DOHH2 (cell line): Measurements from ENCODE around the gene TMEM69.

Experiments
- H3F3A ChIP-seq: fragments of 200-600 bp; sonication (generic), shearing (Covaris generic); 2 replicates; pipeline ENCODE4 v1.6.0; 2016; ENCODE audit warnings: antibody characterized with exemption, mild to moderate bottlenecking; ENCODE audit not compliant: control insufficient read depth, insufficient read depth
- H3K27ac ChIP-seq: fragments of 200-600 bp; sonication (generic); 2 replicates; pipeline ENCODE4 v1.5.1; 2014; ENCODE audit warnings: low read depth, mild to moderate bottlenecking, low read length, moderate library complexity
- H3K27me3 ChIP-seq: fragments of 200-600 bp; sonication (generic); 2 replicates; pipeline ENCODE4 v1.6.1; 2014; ENCODE audit warnings: mild to moderate bottlenecking, low read length, mixed read lengths; ENCODE audit not compliant: control insufficient read depth
- H3K36me3 ChIP-seq: fragments of 200-600 bp; sonication (generic); 2 replicates; pipeline ENCODE4 v1.6.1; 2014; ENCODE audit warnings: mild to moderate bottlenecking, low read length, moderate library complexity, mixed read lengths; ENCODE audit not compliant: control insufficient read depth
- H3K4me1 ChIP-seq: fragments of 200-600 bp; sonication (generic); 2 replicates; pipeline ENCODE4 v1.6.1; 2014; ENCODE audit warnings: mild to moderate bottlenecking, low read length, mixed read lengths; ENCODE audit not compliant: control insufficient read depth
- H3K4me2 ChIP-seq: fragments of 200-600 bp; sonication (generic); 2 replicates; pipeline ENCODE4 v1.6.0; 2014; ENCODE audit warnings: mild to moderate bottlenecking, low read length, moderate library complexity
- H3K4me3 ChIP-seq: fragments of 200-600 bp; sonication (generic); 2 replicates; pipeline ENCODE4 v1.5.1; 2014; ENCODE audit warnings: mild to moderate bottlenecking, low read length, mixed read lengths
- H3K79me2 ChIP-seq: fragments of 200-600 bp; sonication (generic); 2 replicates; pipeline ENCODE4 v1.6.1; 2014; ENCODE audit warnings: mild to moderate bottlenecking, low read length, mixed read lengths; ENCODE audit not compliant: control insufficient read depth
- H3K9me2 ChIP-seq: fragments of 200-600 bp; sonication (generic); replicated peaks from 2 replicates; pipeline ENCODE4 v1.6.1; 2014; ENCODE audit warnings: mild to moderate bottlenecking, low read length, mixed read lengths; ENCODE audit not compliant: control insufficient read depth
- H3K9me3 ChIP-seq: fragments of 200-600 bp; sonication (generic); 2 replicates; pipeline ENCODE4 v1.6.1; 2014; ENCODE audit warnings: antibody characterized with exemption, low read length, mixed read lengths; ENCODE audit not compliant: control insufficient read depth, insufficient read depth
- H4K20me1 ChIP-seq: fragments of 200-600 bp; sonication (generic); 2 replicates; pipeline ENCODE4 v1.6.0; 2014; ENCODE audit warnings: low read depth, mild to moderate bottlenecking, antibody characterized with exemption, low read length, moderate library complexity; ENCODE audit not compliant: control insufficient read depth, insufficient read depth
- CTCF ChIP-seq: fragments of 200-600 bp; sonication (generic); IDR thresholded peaks from one replicate; pipeline ENCODE4 v1.5.1; 2014; ENCODE audit warnings: antibody characterized with exemption, mild to moderate bottlenecking, low read depth, low read length; ENCODE audit not compliant: poor library complexity, severe bottlenecking
- EZH2phosphoT487 ChIP-seq: fragments of 200-600 bp; sonication (generic); IDR thresholded peaks from 2 replicates; pipeline ENCODE4 v1.6.1; 2017; ENCODE audit warnings: borderline replicate concordance, mild to moderate bottlenecking, antibody characterized with exemption, low read length, moderate library complexity, mixed read lengths

The TMEM69 gene

GRCh38 chr1:45659222-45659621, 28.8 kb upstream of the TMEM69 start:
- peaks cover 86% of the 10 kb centered on the region for H3K36me3 ChIP-seq
- H3K4me3 ChIP-seq, result no peak overlapping the region
- peaks cover 5% of the 10 kb centered on the region; the same call in 1 of the 2 replicates for H4K20me1 ChIP-seq
- peaks cover 54% of the 10 kb centered on the region for H3K79me2 ChIP-seq
- no peaks in the 10 kb centered on the region for H3K4me1 ChIP-seq
- H3K4me2 ChIP-seq, result no peak overlapping the region
- H3K27me3 ChIP-seq, result no peaks in the 10 kb centered on the region
- H3K9me2 ChIP-seq, result no peaks in the 10 kb centered on the region
- no peaks in the 10 kb centered on the region for H3F3A ChIP-seq
- no peak overlapping the region for H3K27ac ChIP-seq
- TF ChIP-seq CTCF (no peak), EZH2phosphoT487 (no peak)
- no peaks in the 10 kb centered on the region for H3K9me3 ChIP-seq

DNA sequence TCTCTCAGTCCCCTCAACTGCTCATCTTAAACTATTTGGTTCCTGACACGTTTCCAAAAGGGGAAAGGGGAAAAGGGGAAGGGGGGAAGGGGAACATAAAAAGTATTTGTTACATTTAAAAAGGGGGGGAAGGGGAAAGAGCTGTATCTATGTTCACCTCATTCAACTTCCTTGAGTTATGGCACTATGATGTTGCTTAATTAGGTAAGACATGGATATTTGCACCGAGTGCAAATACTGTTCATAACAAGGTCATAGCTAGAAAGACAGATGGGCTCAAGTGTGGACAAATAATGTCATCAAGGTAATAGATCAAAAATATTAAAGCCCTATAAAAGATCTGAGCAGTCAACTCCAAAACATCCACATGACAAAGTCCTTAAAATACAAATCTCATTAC, 27.6 kb upstream of the TMEM69 start:
- Histone ChIP-seq H3K4me2 (no peak overlapping the region), H3K27ac (no peak overlapping the region), H4K20me1 (peaks cover 5% of the 10 kb centered on the region; the same call in 1 of the 2 replicates), H3K36me3 (peaks cover 75% of the 10 kb centered on the region), H3K4me1 (no peaks in the 10 kb centered on the region), H3K27me3 (no peaks in the 10 kb centered on the region), H3F3A (no peaks in the 10 kb centered on the region), H3K9me3 (no peaks in the 10 kb centered on the region), H3K4me3 (no peak overlapping the region), H3K79me2 (peaks cover 65% of the 10 kb centered on the region), H3K9me2 (no peaks in the 10 kb centered on the region)
- TF ChIP-seq CTCF, result no peak
- TF ChIP-seq EZH2phosphoT487, result no peak

DNA sequence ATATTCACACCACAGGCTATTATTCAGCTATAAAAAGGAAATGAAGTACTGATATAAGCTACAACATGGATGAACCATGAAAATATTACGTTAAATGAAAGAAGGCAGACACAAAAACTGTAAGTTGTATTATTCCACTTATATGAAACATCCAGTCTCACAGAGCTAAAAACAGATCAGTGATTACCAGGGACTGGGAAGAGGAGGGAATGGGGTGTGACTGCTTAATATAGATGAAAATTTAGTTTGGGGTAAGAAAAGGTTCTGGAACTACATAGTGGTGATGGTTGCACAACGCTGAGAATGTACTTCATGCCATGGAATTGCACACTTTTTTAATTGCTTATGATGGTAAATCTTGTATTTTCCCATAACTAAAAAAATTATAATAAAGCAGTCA, 21.1 kb upstream of the TMEM69 start:
- Histone ChIP-seq H3K9me3 (no peaks in the 10 kb centered on the region), H3K79me2 (peaks cover 100% of the 10 kb centered on the region), H3K4me1 (0 out of 2 replicates have a peak, but pooled peaks cover 7% of the 10 kb centered on the region), H3F3A (peaks cover 3% of the 10 kb centered on the region), H3K4me3 (no peak overlapping the region), H3K27me3 (no peaks in the 10 kb centered on the region), H3K9me2 (no peaks in the 10 kb centered on the region), H4K20me1 (peaks cover 27% of the 10 kb centered on the region; the same call in 1 of the 2 replicates), H3K4me2 (no peak overlapping the region), H3K36me3 (peaks cover 39% of the 10 kb centered on the region), H3K27ac (no peak overlapping the region)
- TF ChIP-seq EZH2phosphoT487 (no peak), CTCF (no peak)
